ENCODE results near the gene MYLK4.

GRCh38 chr6:2725999-2726567 is 24.6 kb downstream of the MYLK4 start:
- TF ChIP-seq EZH2phosphoT487 (IDR thresholded peaks at IDR 0.05; ENCODE audit: low read depth, severe bottlenecking, unreplicated experiment) = no peak
- no peak for TF ChIP-seq CTCF (IDR thresholded peaks at IDR 0.05; ENCODE audit: poor library complexity)
